Right atrium auricular region (tissue), 2 donors: ENCODE results near the gene RFTN2. TPM values are rescaled to one million over a fixed set of nuclear protein-coding genes. Genes with fewer than 3 reads are reported as not detected.
A peak's percentile ranks its signal among the peaks of the same experiment; 100 is the strongest.
"Not testable (repeated sequence)": the region's sequence is repeated elsewhere in the genome, so short reads cannot be mapped to it uniquely, and the experiment has no call there.

Experiments used
- DNase-seq: peaks from one replicate; pipeline ENCODE4 v3.0.0-alpha.2; 2019; ENCODE audit warnings: low spot score
- H3K27ac ChIP-seq, 2 donors: fragments of 200-600 bp; sonication (generic); 1 replicate in 1 of 2; 2 replicates in 1 of 2; pipeline ENCODE4 v1.5.1; 2016 to 2019
- H3K27me3 ChIP-seq, 2 donors: fragments of 200-600 bp; sonication (generic); one replicate each; pipeline versions ENCODE4 v1.5.1 to v1.6.0; 2017 to 2019
- H3K36me3 ChIP-seq: fragments of 200-600 bp; sonication (generic); one replicate; pipeline ENCODE4 v1.5.1; 2016
- H3K4me1 ChIP-seq, 2 donors: fragments of 200-600 bp; sonication (generic); one replicate each; pipeline versions ENCODE4 v1.5.1 to v1.6.0; 2017 to 2019
- H3K4me3 ChIP-seq, 2 donors: fragments of 200-600 bp; sonication (generic); 1 replicate in 1 of 2; 2 replicates in 1 of 2; pipeline ENCODE4 v1.5.1; 2017 to 2019; ENCODE audit warnings: mild to moderate bottlenecking in 1 of 2, moderate library complexity in 1 of 2
- H3K9me3 ChIP-seq, 2 donors: fragments of 200-600 bp; sonication (generic); one replicate each; pipeline ENCODE4 v1.5.1; 2019
- CTCF ChIP-seq, 2 donors: fragments of 200-600 bp; sonication (generic); IDR thresholded peaks; one replicate each; pipeline ENCODE4 v1.5.1; 2019; ENCODE audit warnings: antibody characterized with exemption in 2 of 2
- total RNA-seq, 2 donors: library from RNA; depleted of rRNA; stranded (reverse); fragments of >200 nt; gene quantifications; one replicate each; pipeline ENCODE4 v1.1.0, GENCODE V29; 2016

The RFTN2 gene
- total RNA-seq, 2 donors from 2014 or later, result 4.5 to 11.6 TPM

GRCh38 chr2:197704434-197705120 lies 29.2 kb upstream of the RFTN2 start:
- DNase-seq, result no peak
- Histone ChIP-seq H3K36me3 (no peaks in the 10 kb centered on the region), H3K27ac (peak overlapping the region; percentile 78 to 88), H3K27me3 (no peaks in the 10 kb centered on the region), H3K9me3 (no peaks in the 10 kb centered on the region), H3K4me3 (peak overlapping the region; percentile 76 to 84), H3K4me1 (peaks cover 0 to 44% of the 10 kb centered on the region in 2 donors)
- no peak for TF ChIP-seq CTCF (IDR thresholded peaks at IDR 0.05)

- no peaks in the 10 kb centered on the region for H3K36me3 ChIP-seq
- DNase-seq, result no peak
- H3K27me3 ChIP-seq, result no peaks in the 10 kb centered on the region
- H3K4me3 ChIP-seq, result no peak overlapping the region
- peaks cover 0 to 8% of the 10 kb centered on the region in 2 donors for H3K4me1 ChIP-seq
- no peak overlapping the region for H3K27ac ChIP-seq
- H3K9me3 ChIP-seq, result no peaks in the 10 kb centered on the region
- no peak for TF ChIP-seq CTCF (IDR thresholded peaks at IDR 0.05)
Observed at GRCh38 chr2:197700960-197701359, 25.6 kb upstream of the RFTN2 start.

- H3K27me3 ChIP-seq, H3K27ac ChIP-seq, DNase-seq, H3K36me3 ChIP-seq, H3K4me1 ChIP-seq, H3K4me3 ChIP-seq, H3K9me3 ChIP-seq: not testable (repeated sequence)
Observed at GRCh38 chr2:197699724-197700123, 24.3 kb upstream of the RFTN2 start.

GRCh38 chr2:197696571-197696970 lies 21.2 kb upstream of the RFTN2 start:
- not testable (repeated sequence) for H3K36me3 ChIP-seq, H3K4me3 ChIP-seq

GRCh38 chr2:197695971-197696370 lies 20.6 kb upstream of the RFTN2 start:
- H3K9me3 ChIP-seq, H3K36me3 ChIP-seq, DNase-seq, H3K27ac ChIP-seq, H3K27me3 ChIP-seq, H3K4me1 ChIP-seq, H3K4me3 ChIP-seq: not testable (repeated sequence)

More at GRCh38 chr2:197696571-197696970, 21.2 kb upstream of the RFTN2 start:
- H3K27ac ChIP-seq, H3K9me3 ChIP-seq, DNase-seq, H3K27me3 ChIP-seq, H3K4me1 ChIP-seq: not testable (repeated sequence)

GRCh38 chr2:197695206-197695605 lies 19.8 kb upstream of the RFTN2 start:
- H3K27ac ChIP-seq, DNase-seq, H3K9me3 ChIP-seq, H3K27me3 ChIP-seq, H3K4me1 ChIP-seq, H3K36me3 ChIP-seq, H3K4me3 ChIP-seq: not testable (repeated sequence)

GRCh38 chr2:197677483-197677882 lies 2.1 kb upstream of the RFTN2 start:
- Histone ChIP-seq H3K4me1 (peaks cover 0 to 3% of the 10 kb centered on the region in 2 donors), H3K36me3 (no peaks in the 10 kb centered on the region)
- no peak for TF ChIP-seq CTCF (IDR thresholded peaks at IDR 0.05)

GRCh38 chr2:197677056-197677455 lies 1.7 kb upstream of the RFTN2 start:
- no peak for DNase-seq
- Histone ChIP-seq H3K27ac (no peak overlapping the region), H3K27me3 (no peaks in the 10 kb centered on the region), H3K4me3 (no peak overlapping the region), H3K36me3 (no peaks in the 10 kb centered on the region), H3K9me3 (no peaks in the 10 kb centered on the region), H3K4me1 (peaks cover 0 to 3% of the 10 kb centered on the region in 2 donors)
- no peak for TF ChIP-seq CTCF (IDR thresholded peaks at IDR 0.05)

More at GRCh38 chr2:197677483-197677882, 2.1 kb upstream of the RFTN2 start:
- no peaks in the 10 kb centered on the region for H3K27me3 ChIP-seq
- no peak for DNase-seq
- no peaks in the 10 kb centered on the region for H3K9me3 ChIP-seq
- H3K27ac ChIP-seq, result no peak overlapping the region
- H3K4me3 ChIP-seq, result no peak overlapping the region
